GM13976 (cell line): ENCODE data around the gene EXOC3L4.

Source experiments
- DNase-seq: peaks from one replicate; pipeline ENCODE4 v3.0.0; 2012; ENCODE audit warnings: low spot score
- in situ Hi-C: fragments of 300-500 bp; cut with MboI; formaldehyde crosslinking; loops from one replicate; pipeline ENCODE4 v1.12.0; 2022; ENCODE audit warnings: low sequenced_read_pairs, mixed read lengths, inconsistent platforms; ENCODE audit not compliant: unreplicated experiment
- TF ChIP-seq, protein P1 (sequence below): IDR thresholded peaks from 2 replicates; pipeline ENCODE4 v1.5.1; 2012; ENCODE audit warnings: borderline replicate concordance, mild to moderate bottlenecking; ENCODE audit not compliant: insufficient read depth; ENCODE audit errors: extremely low read depth, missing control alignments, control extremely low read depth

Gene EXOC3L4

DNA sequence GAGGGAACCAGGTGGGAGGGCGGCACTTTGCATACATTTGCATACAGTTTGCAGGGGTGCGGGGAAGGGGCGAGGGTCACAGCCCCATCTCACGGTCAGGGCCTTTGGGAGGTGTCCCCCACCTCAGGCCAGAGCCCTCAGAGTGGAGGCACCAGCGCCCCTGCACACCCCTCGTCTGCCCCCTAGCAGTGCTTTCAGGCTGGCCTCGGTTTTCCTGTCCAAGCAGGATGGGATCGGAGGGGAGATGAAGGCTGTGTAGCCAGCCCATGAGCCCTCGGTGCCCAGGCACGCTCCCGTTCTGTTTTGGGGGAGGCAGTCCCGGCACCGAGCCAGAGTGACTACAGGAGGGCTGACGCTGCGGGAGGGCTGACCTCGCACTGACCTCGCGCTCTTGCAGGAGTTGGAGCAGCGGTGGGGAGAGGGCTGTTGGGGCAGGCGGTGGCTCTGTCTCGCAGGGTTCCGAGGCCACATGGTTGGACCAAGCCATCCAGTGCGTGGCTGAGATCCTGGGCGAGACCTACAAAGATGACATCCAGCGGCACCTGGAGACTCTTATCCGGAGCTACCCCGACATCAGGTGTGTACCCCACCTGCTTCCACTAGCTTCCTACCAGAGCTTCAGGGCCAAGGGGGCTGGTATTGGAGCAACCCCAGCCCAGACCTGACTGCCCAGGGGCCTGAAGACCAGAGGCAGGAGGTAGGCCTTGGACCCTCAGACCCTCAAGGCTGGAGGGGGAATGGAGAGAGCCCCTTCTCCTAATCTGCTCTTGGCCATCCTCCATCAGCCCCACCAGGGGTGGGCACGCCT, 13.6 kb downstream of the EXOC3L4 start:
- no peak for DNase-seq
- in situ Hi-C loops: loop anchor here (5.0 kb wide), 1 partner anchor 79 kb away; no protein-coding TSS in a partner anchor
- TF ChIP-seq, protein P1, sequence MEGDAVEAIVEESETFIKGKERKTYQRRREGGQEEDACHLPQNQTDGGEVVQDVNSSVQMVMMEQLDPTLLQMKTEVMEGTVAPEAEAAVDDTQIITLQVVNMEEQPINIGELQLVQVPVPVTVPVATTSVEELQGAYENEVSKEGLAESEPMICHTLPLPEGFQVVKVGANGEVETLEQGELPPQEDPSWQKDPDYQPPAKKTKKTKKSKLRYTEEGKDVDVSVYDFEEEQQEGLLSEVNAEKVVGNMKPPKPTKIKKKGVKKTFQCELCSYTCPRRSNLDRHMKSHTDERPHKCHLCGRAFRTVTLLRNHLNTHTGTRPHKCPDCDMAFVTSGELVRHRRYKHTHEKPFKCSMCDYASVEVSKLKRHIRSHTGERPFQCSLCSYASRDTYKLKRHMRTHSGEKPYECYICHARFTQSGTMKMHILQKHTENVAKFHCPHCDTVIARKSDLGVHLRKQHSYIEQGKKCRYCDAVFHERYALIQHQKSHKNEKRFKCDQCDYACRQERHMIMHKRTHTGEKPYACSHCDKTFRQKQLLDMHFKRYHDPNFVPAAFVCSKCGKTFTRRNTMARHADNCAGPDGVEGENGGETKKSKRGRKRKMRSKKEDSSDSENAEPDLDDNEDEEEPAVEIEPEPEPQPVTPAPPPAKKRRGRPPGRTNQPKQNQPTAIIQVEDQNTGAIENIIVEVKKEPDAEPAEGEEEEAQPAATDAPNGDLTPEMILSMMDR: no peak

DNA sequence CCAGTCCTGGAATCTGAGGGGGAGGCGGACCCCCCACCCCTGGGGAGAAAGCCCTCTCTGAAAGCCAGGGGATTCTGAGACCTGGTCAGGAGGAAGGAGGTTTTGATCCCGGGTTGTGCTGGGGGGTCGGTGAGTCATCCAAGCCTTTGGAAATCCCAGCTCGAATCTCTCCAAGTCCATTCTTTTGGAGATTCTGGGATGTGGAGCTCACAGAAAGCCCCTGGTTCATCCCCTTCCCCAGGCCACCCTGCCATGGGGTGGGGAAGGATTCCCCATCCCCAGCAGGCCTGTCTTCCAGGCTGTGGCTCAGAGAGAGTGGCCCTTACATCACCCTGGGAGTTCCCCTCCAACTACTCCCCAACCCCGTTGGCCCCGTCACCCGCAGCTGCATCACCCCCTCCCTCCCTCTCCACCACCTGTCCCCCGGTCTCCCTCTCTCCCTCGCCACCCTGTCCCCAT, 14.3 kb downstream of the EXOC3L4 start:
- peak; percentile 89 for DNase-seq
- in situ Hi-C loops: loop anchor here (5.0 kb wide), 1 partner anchor 79 kb away; no protein-coding TSS in a partner anchor
- TF ChIP-seq, protein P1: no peak

DNA sequence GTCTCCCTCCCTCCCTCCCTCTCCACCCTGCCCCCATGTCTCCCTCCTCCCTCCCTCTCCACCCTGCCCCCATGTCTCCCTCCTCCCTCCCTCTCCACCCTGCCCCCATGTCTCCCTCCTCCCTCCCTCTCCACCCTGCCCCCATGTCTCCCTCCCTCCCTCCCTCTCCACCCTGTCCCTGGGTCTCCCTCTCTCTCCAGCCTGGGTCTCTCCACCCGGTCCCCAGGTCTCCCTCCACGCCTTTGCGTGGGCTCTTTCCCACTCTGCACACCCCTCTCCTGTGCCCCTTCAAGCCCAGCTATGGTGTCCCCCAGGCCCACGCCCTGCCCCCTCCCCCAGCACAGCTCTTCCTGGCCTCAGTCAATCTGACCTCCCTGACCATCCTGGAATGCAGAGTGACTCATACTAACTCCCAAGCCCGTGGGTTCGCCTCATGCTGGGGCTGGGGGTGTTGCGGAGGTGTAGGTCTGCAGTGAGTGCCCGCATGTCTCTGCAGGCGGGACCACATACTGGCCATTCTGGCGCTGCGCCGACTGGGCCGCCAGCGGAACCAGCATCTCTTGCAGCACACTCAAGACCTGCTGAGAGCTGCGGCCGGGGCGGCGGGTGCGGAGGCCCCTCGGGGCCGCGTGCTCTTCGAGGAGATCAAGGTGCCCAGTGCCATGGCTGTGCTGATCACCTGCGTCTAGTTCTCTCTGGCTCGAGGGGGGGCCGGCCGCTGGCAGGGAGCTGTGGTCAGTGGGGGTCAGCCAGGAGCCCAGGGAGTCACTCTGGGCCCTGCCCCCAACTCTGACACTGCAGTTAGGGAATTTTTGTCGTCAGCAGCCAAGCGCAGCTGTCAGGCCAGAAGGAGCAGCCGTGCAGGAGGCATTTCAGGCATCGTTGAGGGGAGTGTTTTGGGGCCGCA, 15.3 kb downstream of the EXOC3L4 start:
- no peak for DNase-seq
- TF ChIP-seq, protein P1: no peak
- in situ Hi-C loops: loop anchor here (5.0 kb wide), 1 partner anchor 78 kb away; no protein-coding TSS in a partner anchor

DNA sequence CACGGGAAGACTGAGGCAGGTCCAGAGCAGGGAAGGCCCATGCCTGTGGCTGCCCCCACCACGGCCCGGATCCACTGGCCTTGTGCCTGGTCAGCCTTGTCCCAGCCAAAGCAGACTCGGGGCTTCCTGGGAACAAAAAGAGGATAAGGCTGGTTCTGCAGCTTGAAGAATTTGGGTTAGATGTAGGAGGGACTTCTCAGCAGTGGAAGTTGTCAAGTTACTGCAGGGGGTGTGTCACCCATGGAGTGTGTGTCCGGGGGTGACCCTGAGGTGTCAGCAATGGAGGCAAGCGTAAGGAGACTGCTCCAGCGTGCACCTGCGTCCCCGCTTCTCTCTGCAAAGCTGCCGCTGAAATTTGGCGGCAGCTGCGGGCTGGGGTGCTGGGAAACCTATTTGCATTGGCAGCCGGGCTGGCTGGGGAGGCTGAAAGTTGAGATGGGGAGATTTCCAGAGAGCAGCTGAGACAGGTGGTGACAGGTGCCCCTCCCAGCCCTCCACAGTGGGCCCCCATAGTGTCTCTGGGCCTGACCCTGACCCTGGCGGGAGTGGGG, 16.2 kb downstream of the EXOC3L4 start:
- TF ChIP-seq, protein P1: no peak
- in situ Hi-C loops: no loop called here
- DNase-seq: no peak

DNA sequence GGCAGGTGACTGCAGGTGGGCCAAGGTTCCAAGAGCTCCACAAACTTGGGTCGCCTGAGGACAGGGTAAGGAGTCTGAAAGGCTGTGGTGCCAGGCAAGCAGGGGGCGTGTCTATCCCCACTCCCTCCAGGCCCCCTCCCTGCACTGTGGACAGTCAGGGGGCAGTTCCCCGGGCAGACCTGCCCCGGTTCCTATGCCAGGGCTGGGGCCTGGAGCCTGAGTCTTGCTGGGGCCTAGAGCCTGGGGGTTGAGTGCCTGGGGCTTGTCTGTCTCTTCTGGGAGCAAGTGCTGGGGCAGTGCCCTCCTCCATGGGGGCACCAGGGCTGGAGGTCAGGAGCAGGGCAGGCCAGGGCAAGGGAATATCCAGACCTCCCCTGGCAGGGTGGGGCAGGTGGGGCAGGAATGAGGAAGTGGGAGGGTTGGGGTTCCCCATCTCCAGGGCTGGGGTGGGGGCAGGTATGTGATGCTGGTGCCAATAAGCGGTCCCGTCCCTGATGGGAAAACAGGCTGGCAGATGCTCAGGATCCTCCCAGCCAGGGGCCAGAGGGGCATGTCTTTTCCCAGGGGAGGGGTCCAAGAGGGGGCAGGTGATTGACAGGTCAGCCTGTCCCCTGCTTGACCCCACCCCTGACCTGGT, 16.8 kb downstream of the EXOC3L4 start:
- in situ Hi-C loops: no loop called here
- TF ChIP-seq, protein P1: no peak
- DNase-seq: no peak
